ENCODE measurements around the gene PCDH10.
"Not testable (repeated sequence)": the region's sequence is repeated elsewhere in the genome, so short reads cannot be mapped to it uniquely, and the experiment has no call there.

PCDH10 gene

DNA sequence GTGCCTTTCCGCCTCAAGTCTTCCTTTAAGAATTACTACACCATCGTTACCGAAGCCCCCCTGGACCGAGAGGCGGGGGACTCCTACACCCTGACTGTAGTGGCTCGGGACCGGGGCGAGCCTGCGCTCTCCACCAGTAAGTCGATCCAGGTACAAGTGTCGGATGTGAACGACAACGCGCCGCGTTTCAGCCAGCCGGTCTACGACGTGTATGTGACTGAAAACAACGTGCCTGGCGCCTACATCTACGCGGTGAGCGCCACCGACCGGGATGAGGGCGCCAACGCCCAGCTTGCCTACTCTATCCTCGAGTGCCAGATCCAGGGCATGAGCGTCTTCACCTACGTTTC is 2.2 kb downstream of the PCDH10 start:
- peak; percentile 14 for DNase-seq

DNA sequence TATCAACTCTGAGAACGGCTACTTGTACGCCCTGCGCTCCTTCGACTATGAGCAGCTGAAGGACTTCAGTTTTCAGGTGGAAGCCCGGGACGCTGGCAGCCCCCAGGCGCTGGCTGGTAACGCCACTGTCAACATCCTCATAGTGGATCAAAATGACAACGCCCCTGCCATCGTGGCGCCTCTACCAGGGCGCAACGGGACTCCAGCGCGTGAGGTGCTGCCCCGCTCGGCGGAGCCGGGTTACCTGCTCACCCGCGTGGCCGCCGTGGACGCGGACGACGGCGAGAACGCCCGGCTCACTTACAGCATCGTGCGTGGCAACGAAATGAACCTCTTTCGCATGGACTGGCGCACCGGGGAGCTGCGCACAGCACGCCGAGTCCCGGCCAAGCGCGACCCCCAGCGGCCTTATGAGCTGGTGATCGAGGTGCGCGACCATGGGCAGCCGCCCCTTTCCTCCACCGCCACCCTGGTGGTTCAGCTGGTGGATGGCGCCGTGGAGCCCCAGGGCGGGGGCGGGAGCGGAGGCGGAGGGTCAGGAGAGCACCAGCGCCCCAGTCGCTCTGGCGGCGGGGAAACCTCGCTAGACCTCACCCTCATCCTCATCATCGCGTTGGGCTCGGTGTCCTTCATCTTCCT is 2.7 kb downstream of the PCDH10 start:
- DNase-seq, result no peak

DNA sequence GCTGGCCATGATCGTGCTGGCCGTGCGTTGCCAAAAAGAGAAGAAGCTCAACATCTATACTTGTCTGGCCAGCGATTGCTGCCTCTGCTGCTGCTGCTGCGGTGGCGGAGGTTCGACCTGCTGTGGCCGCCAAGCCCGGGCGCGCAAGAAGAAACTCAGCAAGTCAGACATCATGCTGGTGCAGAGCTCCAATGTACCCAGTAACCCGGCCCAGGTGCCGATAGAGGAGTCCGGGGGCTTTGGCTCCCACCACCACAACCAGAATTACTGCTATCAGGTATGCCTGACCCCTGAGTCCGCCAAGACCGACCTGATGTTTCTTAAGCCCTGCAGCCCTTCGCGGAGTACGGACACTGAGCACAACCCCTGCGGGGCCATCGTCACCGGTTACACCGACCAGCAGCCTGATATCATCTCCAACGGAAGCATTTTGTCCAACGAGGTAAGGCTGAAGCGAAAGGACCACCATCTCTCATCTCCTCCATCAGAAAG is 3.3 kb downstream of the PCDH10 start:
- DNase-seq, result no peak

DNA sequence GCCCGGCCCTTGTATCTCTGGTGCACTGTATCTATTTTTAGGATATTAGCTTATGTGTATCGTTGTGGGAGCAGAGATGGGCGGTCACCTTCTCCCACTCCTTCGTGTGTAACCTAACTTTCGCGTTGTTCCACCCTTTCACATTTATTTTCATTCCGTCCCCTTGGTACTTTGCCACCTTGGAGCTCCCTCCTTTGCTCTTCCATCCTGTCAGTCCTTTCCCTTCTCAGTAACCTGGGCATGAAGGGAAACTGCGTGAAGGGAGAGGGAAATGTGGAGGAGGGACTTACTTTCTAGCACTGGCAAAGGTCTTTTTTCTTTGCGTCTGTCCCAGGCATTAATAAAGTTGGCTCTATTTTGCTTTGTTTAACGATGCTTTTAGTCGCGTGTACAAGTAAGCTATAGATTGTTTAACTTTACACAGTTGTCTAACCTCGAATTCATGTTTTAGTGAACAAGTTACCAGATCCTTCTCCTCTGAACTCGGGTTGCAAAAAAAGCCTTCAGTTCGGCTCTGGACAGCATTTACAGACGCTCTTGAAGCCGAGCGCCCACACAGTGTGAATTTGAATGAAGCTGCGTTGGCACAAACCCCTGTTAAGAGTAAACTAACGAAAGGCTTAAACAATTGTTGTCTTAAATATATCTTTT is 3.9 kb downstream of the PCDH10 start:
- DNase-seq, result no peak

DNA sequence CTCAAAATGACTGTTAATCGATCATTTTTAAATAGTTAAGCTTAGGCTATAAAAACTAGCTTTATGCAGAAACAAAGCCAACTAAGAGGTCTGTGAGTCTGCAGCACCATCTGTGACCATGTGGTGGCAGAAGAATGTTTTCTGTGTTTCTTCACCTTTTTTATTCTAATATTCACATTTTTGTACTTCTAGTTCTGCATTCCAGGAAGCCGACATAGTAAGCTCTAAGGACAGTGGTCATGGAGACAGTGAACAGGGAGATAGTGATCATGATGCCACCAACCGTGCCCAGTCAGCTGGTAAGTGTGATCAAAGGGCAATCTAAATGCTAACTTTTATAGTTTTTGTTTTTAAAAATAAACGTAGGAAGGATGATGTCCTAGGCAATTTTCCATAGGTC is 5.6 kb downstream of the PCDH10 start:
- no peak for DNase-seq

DNA sequence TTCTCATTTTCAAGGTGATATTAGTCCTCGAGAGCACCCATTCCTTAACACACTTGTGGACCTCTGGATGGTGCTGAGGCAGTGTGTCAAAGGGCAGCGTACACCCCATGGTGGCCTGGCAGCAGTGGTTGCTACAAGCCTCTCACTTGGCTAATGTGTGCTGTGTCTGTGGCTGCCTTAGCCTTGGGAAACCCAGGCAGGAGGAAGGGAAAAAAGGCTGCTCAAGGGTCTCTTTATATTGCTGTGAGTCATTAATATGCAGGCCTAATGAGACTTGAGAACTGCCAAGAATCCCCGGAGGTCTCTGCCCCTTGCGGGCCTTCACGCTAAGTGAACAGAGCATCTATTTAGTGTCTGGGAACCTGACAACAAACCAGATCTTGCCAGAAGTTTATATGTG is 7.0 kb downstream of the PCDH10 start:
- DNase-seq, result no peak

DNA sequence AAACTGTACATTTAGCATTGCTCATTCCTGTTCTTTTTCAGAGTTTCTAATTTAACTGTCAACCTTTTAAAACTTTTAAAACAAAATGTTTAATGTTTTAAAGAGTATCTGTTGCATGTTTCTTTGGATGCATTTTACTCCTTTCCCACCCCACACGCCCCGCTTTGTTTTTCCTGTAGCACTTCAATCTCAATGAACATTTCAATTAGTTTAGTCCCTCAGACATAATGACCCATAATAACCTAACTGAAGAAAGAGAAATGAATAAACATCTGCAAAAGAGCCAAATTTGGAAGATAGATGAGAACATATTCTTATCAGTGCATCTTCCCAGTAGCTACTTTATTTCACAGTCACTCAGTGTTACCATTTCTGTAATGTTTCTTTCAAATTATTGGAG is 7.5 kb downstream of the PCDH10 start:
- no peak for DNase-seq

DNA sequence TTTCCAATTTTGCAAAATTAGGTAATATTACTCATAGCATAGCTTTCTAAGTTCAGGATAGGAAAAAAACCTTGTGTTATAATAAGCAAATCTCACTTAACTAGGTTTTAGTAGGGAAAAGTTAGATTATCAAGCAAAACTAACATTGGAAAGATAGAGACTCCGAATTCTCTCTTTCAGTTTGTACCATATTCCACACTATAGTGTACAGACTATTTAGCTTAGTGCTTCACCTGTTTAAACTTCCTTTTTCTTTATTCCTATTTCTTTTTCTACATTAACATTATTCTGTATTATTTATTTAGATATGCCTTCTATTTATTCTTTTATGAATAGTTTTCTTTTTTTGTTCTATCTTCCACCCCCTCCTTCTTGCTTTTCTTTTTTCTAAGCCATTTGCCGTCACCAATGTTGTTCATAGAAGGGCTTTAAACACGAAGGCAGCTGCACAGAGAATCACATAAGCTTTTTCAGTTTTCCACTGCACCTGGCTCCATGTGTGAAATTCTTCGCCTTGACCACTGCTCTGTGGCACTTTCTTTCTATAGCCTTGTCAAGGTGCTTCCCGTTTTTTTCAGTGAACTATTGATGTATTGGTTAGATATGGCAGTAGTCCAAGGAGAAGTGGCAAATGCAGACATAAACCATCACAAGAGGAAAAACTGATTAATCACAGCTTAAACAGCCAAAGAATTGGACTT is 8.5 kb downstream of the PCDH10 start:
- no peak for DNase-seq

GRCh38 chr4:133160853-133161252 is 11.8 kb downstream of the PCDH10 start:
- DNase-seq, result no peak

DNA sequence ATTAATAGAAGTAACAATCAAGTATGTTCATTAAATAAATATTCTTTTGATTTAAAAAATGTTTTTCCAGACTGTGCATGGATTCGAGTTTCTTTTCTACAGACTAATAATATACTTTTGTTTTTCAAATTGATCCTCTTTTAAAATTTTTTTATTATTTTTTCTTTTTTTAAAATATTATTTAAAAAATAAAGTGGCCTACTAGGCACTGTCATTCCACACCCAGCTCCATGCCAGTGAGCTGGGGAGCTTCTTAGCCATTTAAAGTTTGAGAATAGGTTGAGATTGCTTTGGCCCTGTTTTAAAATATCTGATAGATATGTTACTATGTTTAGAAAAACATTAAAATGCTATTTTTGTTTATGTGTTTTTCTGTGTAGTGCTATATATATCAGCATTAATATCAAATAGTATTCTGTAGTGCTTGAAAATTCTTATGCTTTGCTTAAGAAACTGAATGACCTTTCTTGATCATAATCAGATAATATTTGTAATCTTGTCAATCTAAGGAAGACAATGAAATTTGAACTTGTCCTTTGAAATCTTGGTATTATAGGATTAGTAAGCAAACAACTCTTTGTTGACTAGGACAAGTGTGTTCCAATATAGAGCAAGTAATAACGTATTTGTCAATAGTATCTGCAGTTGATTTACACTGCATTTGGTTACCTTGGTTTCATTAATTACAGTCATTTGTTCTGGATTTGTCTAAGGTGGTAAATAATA is 12.6 kb downstream of the PCDH10 start:
- DNase-seq, result no peak

- DNase-seq, result no peak
Measured at GRCh38 chr4:133162941-133163340, 13.8 kb downstream of the PCDH10 start.

GRCh38 chr4:133178956-133179355 is 29.9 kb downstream of the PCDH10 start:
- DNase-seq, result no peak

DNA sequence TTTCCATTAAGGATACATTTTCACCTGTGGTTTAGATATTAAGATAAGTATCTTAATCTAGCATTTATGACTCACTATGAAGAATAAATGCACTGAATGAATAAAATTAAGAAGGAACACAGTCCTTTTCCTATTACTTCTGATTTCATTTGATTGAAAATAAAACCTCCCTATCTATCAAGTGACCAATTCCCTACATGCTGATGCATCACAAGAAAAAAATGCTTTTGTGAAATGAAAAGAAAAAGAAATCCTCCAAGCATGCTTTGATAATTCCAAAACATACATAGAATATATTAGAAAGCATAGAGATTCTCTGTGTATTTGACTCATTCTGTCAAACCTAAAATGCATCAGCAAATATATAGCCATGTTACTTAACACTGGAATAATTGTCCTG is 37.1 kb downstream of the PCDH10 start:
- DNase-seq, result no peak

GRCh38 chr4:133186845-133187244 is 37.8 kb downstream of the PCDH10 start:
- DNase-seq, result no peak

- DNase-seq, result no peak
Measured at GRCh38 chr4:133188433-133189146, 39.5 kb downstream of the PCDH10 start.

DNA sequence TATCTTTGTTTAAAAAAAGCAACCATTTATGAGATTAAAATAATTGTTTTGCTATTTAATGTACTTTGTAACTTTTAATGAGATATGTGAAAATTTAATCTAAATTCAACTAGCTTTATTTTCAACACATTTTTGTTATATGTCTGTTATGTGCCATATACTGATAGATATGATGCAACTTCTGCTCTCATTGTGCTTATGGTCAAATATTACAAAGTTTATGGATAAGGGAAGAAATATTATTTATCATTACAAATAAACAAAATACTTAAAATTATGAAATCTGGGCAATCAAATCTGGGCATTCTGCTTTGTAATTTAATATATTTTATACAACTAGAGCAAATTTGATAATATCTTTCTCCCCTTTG is 40.0 kb downstream of the PCDH10 start:
- DNase-seq, result no peak

- no peak for DNase-seq
Measured at GRCh38 chr4:133190098-133190497, 41.0 kb downstream of the PCDH10 start.

DNA sequence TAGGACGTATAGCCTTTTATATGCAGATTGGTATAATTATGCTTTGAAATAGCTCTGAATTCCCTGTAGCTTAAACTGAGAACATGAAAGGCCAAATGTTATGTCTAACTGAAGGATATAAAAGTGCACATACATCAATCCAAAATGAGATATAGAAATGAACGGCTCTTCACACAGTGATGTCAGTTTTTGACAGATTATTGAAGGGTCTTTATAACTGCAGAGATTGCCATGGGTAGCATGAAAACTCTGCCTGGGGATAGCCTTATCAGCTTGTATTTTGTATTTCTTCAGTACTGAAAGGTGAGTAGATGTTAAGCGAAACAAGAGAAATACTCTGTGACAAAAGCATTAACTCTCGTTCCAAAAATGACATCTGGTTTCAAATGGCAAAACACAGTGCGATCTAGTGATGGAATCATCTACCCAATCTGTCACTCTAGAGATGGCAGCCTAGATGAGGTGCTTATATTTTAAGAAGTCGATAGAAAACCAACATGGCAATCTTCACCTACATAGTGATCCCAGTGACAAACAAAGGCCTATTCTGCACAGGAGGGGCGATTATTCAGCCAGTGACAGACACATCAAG is 59.7 kb downstream of the PCDH10 start:
- no peak for DNase-seq

DNA sequence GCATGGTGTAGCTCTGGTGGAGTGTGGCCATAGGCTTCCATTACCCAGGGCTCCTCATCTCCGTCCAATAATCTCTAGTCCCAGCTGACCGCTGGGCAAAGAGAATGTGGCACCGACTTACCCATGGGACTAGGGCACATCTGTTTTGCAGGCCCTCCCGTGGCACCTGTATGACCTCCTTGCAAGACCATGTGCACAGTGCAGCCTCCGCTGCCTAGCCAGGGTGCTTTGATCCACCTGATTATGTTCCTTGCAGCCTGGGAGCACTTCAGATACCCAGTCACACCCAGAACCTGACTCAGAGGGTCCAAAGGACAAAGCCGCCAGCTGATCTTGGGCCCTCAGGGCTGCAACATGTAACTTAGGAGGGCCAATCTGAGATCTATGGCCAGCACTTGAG is 84.8 kb downstream of the PCDH10 start:
- DNase-seq, result no peak

- not testable (repeated sequence) for DNase-seq
Measured at GRCh38 chr4:133240451-133240850, 91.4 kb downstream of the PCDH10 start.

Measured in NCI-H510A (cell line).